NCI-H128 (cell line): ENCODE data around the gene OR10W1.

ENCODE experiments used
- DNase-seq: peaks from one replicate; lab custom pipeline; 2025; ENCODE audit not compliant: unreplicated experiment; lab: John Stamatoyannopoulos, UW

Gene OR10W1

GRCh38 chr11:58268142-58268541, at the start of gene OR10W1:
OR10W1 (minus strand) TSS chr11:58268260; CDS start chr11:58267858, 402 bp downstream.
- DNase-seq, result no peak

DNA sequence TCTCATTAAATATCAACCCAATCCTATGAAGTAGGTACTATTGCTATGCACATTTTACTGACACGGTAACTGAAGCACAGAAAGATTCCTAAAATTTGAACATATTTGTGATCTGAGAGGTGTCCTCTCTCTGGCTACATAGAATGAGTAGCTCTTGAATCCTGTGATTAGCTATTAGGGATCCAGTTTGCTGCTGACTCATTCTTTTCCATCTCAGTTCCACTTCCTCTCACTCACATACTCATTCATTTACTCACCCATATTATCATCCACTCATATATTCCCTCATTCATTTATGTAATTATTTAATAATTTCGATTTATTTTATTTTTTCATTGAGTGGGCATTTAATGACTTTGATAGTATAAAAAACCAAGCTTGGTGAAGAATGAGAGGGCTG, 48.1 kb upstream of the OR10W1 start:
- no peak for DNase-seq

DNA sequence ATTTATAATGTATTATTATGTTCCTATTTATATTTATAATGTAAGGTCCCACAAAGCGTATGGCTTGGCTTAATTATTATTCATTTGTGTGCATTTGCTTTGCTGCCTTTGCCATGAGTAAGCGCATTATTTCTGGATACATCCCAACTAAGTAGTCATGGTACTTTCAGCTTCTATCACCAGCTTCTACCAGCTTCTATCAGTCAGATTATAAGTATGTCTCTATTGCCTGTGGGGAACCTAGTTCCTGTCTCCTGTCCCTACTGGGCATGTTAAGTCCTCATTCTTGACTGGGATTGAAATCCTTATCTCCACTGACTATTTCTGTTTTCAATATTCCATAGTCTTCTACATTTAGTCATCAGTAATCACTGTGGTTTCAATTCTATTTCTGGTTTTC, 33.5 kb upstream of the OR10W1 start:
- DNase-seq, result no peak

DNA sequence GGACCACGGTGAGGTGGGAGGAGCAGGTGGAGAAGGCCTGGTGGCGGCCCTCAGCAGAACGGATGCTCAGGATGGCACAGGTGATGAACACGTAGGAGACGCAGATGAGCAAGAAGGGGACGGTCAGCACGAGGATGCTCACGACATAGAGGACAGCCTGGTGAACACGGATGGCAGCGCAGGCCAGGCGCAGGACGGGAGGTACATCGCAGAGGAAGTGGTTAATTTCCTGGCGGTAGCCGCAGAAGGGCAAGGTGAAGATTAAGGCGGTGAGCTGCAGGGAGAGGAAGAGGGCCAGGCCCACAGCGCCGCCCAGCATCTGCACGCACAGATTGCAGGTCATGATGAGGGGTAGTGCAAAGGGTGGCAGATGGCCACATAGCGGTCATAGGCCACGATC, 24.0 kb upstream of the OR10W1 start:
- DNase-seq, result no peak

- DNase-seq, result no peak
Observed at GRCh38 chr11:58289266-58289665, 21.2 kb upstream of the OR10W1 start.

- DNase-seq, result no peak
Observed at GRCh38 chr11:58286249-58286648, 18.2 kb upstream of the OR10W1 start.

DNA sequence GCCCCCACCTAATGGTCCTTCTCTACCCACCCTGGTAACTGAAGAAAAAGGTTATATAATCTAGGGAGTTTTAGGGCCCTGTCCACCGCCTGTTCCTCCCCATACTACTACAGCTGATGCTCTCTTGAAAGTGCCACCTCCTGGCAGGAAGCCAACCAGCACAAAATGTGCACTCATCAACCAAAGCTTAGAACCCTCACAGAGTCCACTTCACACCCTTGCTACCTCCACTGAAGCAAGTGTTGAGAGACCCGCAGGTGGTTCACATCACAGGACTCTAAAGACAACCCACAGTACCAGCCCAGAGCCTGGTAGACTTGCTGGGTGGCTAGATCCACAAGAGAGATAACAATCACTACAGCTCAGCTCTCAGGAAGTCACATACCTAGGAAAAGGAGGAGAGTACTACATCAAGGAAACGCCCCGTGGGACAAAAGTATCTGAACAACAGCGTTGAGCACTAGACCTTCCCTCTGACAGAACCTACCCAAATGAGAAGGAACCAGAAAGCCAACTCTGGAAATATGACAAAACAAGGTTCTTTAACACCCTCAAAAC, 17.5 kb upstream of the OR10W1 start:
- no peak for DNase-seq

DNA sequence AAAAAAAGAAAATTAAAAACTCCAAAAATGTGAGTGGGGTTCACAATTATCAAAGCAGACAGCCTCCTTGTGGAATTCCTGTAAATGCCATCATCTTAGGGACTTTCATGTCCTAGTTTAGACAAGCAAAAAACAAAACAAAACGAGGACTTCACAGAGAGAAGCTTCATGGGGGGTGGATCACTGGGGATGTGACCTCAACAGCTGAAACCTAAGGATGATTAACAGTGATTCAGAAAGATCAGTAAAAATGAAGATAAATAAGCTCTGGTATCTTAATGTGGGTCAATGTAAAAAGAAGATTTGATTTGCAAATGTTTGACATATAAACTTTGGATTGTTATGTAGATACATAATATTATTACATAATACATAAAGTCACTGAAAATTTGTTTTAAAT, 8.1 kb upstream of the OR10W1 start:
- DNase-seq, result no peak

DNA sequence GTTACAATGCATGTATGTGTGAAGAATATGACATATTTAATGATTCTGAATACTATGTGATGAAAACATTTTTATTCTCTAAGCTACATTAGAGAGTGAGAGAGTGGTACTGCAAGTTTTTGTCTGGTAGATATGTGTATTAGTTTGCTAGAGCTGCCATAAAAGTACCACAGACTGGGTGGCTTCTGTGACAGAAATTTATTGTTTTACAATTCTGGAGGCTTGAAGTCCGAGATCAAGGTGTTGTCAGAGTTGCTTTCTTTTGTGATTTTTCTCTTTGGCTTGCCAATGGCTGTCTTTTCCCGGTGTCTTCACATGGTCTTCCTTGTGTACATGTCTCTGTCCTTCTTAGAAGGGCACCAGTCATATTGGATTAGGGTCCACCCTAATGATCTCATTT, 6.9 kb upstream of the OR10W1 start:
- no peak for DNase-seq

GRCh38 chr11:58259983-58260382, 8.1 kb downstream of the OR10W1 start:
- DNase-seq, result no peak

DNA sequence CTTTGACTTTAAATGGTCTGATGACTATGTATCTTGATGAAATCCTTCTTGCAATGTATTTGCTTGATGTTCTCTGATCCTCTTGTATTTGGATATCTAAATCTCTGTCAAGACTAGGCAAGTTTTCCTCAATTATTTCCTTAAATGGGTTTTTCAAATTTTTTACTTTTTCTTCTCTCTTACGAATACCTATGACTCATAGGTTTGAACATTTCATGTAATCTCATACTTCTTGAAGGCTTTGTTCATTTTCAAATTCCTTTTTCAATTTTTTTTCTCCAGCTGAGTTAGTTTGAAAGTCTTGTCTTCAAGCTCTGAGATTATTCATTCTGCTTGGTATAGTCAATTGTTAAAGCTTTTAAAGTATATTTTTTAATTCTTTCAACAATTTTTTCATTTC, 13.1 kb downstream of the OR10W1 start:
- DNase-seq, result no peak

- DNase-seq, result no peak
Observed at GRCh38 chr11:58243954-58244353, 24.1 kb downstream of the OR10W1 start.

DNA sequence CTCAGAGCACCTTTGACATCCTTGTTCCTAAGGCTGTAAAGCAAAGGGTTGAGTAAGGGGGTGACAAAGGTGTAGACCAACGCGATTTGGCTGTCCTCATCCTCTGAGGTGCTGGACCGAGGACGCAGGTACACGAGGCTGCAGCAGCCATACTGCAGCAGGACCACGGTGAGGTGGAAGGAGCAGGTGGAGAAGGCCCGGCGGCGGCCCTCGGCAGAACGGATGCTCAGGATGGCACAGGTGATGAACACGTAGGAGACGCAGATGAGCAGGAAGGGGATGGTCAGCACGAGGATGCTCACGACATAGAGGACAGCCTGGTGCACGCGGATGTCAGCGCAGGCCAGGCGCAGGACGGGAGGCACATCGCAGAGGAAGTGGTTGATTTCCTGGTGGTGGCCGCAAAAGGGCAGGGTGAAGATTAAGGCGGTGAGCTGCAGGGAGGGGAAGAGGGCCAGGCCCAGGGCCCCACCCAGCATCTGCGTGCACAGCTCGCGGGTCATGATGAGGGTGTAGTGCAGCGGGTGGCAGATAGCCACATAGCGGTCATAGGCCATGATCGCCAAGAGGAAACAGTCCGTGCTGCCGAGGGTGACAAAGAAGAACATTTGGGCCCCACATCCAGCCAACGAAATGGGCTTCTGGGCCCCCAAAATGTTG, 40.0 kb downstream of the OR10W1 start:
- DNase-seq, result no peak

DNA sequence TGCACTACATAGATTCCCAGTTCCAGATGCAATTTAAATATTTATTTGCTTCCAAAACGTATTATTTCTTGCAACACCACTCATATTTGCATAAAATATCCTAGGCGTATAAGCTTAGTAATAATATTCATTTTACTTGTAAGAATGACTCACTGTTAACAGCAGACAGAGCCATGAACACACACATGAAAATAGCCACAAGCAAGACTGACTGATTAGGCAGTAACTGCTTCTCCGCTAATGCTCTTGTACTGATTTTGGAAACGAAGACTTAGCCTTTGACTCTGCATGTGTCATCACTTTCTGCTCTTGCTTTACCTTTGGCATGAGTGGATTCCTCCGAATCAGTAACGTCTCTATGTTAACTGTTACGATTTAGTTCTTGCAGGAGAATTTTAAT, 45.3 kb downstream of the OR10W1 start:
- DNase-seq, result no peak
